ENCODE results near the gene OR5AN1. TPM values are rescaled to one million over a fixed set of nuclear protein-coding genes. Genes with fewer than 3 reads are reported as not detected.

The OR5AN1 gene, protein sequence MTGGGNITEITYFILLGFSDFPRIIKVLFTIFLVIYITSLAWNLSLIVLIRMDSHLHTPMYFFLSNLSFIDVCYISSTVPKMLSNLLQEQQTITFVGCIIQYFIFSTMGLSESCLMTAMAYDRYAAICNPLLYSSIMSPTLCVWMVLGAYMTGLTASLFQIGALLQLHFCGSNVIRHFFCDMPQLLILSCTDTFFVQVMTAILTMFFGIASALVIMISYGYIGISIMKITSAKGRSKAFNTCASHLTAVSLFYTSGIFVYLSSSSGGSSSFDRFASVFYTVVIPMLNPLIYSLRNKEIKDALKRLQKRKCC
- not detected in 5 replicates for total RNA-seq (2022; extraction: Qiagen RNA extraction; ENCODE audit: low read depth)

DNA sequence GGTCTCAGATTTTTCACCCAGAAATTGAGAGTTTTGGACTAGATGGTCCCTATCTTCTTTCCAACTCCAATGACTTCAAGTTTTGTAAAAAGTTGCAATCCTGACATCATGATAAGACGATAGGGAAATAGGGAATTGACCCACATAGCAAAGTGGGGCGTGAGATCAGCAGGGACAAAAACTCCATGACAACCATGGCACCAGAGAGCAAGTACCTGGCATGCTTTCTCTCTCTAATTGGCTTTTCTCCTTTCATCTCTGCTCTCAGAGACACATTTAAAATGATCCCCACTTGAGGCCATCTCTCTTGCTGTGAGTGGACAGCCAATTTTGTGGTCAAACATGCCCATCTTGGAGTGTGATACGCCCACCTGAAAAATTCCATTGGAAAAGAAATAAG is at the start of gene OR5AN1:
Gene OR5AN1 (plus strand): TSS at position 301 of the 400 bp plus-strand sequence. CDS start 5,564 bp downstream, outside the sequence.

Other genes with a start within 250 kb of the OR5AN1 start
- 7.8 to 10.4 TPM (median 9.0 TPM) in 5 replicates for gene FAM111A, start 216.0 kb upstream of the OR5AN1 start, total RNA-seq (2022; extraction: Qiagen RNA extraction; ENCODE audit: low read depth)
- 4.1 to 5.7 TPM (median 5.2 TPM) in 5 replicates for gene DTX4, start 186.8 kb upstream of the OR5AN1 start, total RNA-seq (2022; extraction: Qiagen RNA extraction; ENCODE audit: low read depth)
- not detected in 5 replicates for gene MPEG1, start 146.0 kb upstream of the OR5AN1 start, total RNA-seq (2022; extraction: Qiagen RNA extraction; ENCODE audit: low read depth)
- gene OR5A2, start 67.5 kb downstream of the OR5AN1 start, total RNA-seq (2022; extraction: Qiagen RNA extraction; ENCODE audit: low read depth) = not detected in 5 replicates
- not detected in 5 replicates for gene OR5A1, start 77.6 kb downstream of the OR5AN1 start, total RNA-seq (2022; extraction: Qiagen RNA extraction; ENCODE audit: low read depth)
- not detected in 5 replicates for gene OR4D6, start 98.1 kb downstream of the OR5AN1 start, total RNA-seq (2022; extraction: Qiagen RNA extraction; ENCODE audit: low read depth)
- not detected in 5 replicates for gene OR4D10, start 114.4 kb downstream of the OR5AN1 start, total RNA-seq (2022; extraction: Qiagen RNA extraction; ENCODE audit: low read depth)
- gene OR4D11, start 144.7 kb downstream of the OR5AN1 start, total RNA-seq (2022; extraction: Qiagen RNA extraction; ENCODE audit: low read depth) = not detected in 5 replicates
- not detected in 5 replicates for gene OR4D9, start 152.6 kb downstream of the OR5AN1 start, total RNA-seq (2022; extraction: Qiagen RNA extraction; ENCODE audit: low read depth)